GM12878 (cell line): ENCODE data around the gene GALNT17.

ENCODE experiments used
- CTCF ChIP-seq, 3 experiments: IDR thresholded peaks in 2 of 3; conservative IDR thresholded peaks in 1 of 3; 2 replicates each; pipeline ENCODE4 v1.5.1; 2011; ENCODE audit warnings: low read depth in 3 of 3, low read length in 3 of 3, mild to moderate bottlenecking in 3 of 3, control low read depth in 2 of 3, moderate library complexity in 2 of 3, inconsistent platforms in 1 of 3, mixed read lengths in 1 of 3; ENCODE audit not compliant: control insufficient read depth in 2 of 3, insufficient read depth in 1 of 3; ENCODE audit errors: extremely low read depth in 1 of 3
- MXI1 ChIP-seq: fragments of 150-350 bp; IDR thresholded peaks from 2 replicates; pipeline ENCODE4 v1.6.1; 2011; ENCODE audit warnings: low read depth, mild to moderate bottlenecking, inconsistent platforms, low read length, improper control_type of control experiment
- POLR2A ChIP-seq: IDR thresholded peaks from 2 replicates; pipeline ENCODE4 v1.6.1; 2011; ENCODE audit warnings: low read depth, mild to moderate bottlenecking, low read length
- PRDM15 ChIP-seq: fragments of 450-650 bp; formaldehyde crosslinking; IDR thresholded peaks from 2 replicates; pipeline ENCODE4 v1.4.0; 2020; ENCODE audit warnings: mild to moderate bottlenecking, moderate library complexity

GRCh38 chr7:71649812-71650211 is 517.9 kb downstream of the GALNT17 start:
- TF ChIP-seq CTCF (IDR thresholded peaks at IDR 0.05 in 2 of 3, conservative IDR thresholded peaks at IDR 0.05 in 1 of 3; ENCODE audit: control insufficient read depth in 2 of 3, extremely low read depth in 1 of 3, insufficient read depth in 1 of 3, low read depth in 3 of 3, low read length in 3 of 3): no peak
- TF ChIP-seq MXI1: no peak
- no peak for TF ChIP-seq POLR2A
- TF ChIP-seq PRDM15: no peak
